NK-92 (cell line): ENCODE measurements around the gene NPTXR.

Experiments used
- DNase-seq: peaks from one replicate; lab custom pipeline; 2025; ENCODE audit not compliant: unreplicated experiment; lab: John Stamatoyannopoulos, UW

The NPTXR gene

GRCh38 chr22:38799265-38800002 is 44.4 kb downstream of the NPTXR start:
- no peak for DNase-seq

- DNase-seq, result no peak
Measured at GRCh38 chr22:38798496-38798895, 45.3 kb downstream of the NPTXR start.

- no peak for DNase-seq
Measured at GRCh38 chr22:38796262-38796957, 47.4 kb downstream of the NPTXR start.

- no peak for DNase-seq
Measured at GRCh38 chr22:38795569-38795968, 48.3 kb downstream of the NPTXR start.

GRCh38 chr22:38793721-38794466 is 49.9 kb downstream of the NPTXR start, which contains the start of gene DNAL4:
Gene DNAL4, minus strand, starts transcription at chr22:38794143. Its CDS starts 11,412 bp downstream, at chr22:38782731.
- DNase-seq, result peak; percentile 41

DNA sequence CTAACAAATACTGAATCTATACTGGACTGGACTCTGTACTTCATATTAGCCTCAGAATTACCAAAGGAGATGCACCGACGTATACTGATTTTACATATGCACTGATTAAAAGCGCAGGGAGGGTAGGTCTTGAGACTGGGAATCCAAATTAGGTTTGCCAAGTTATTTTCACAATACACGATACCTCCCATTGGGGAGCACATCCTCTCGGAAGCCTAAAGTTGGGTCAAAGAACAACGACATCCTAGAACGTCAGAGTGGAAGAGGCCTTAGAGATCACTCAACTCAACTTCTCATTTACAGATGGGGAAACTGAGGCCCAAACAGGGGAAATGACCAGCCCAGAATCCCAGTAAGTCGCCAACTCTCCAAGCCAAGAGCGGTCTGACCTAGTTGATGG is 50.5 kb downstream of the NPTXR start:
- DNase-seq, result no peak

GRCh38 chr22:38792833-38793232 is 51.0 kb downstream of the NPTXR start:
- DNase-seq, result no peak

- no peak for DNase-seq
Measured at GRCh38 chr22:38789606-38790005, 54.2 kb downstream of the NPTXR start.

DNA sequence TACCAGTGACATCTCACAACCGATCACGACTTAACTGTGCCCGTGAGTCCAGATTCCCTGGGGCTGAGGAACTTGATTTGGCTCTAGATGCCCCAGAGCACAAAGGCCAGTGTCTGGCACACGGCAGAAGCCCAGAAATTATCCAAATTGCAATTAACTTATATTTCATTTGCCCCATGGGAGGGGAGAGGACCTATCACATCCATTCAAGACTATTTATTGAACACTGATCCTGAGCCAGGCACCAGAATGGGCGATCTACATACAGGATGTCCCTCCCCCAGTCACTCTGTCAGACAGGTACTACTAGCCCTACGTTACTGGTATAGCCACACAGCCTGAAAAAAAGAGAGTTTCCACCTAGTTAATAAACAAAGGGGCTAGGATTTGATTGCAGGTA is 55.0 kb downstream of the NPTXR start:
- DNase-seq, result no peak

DNA sequence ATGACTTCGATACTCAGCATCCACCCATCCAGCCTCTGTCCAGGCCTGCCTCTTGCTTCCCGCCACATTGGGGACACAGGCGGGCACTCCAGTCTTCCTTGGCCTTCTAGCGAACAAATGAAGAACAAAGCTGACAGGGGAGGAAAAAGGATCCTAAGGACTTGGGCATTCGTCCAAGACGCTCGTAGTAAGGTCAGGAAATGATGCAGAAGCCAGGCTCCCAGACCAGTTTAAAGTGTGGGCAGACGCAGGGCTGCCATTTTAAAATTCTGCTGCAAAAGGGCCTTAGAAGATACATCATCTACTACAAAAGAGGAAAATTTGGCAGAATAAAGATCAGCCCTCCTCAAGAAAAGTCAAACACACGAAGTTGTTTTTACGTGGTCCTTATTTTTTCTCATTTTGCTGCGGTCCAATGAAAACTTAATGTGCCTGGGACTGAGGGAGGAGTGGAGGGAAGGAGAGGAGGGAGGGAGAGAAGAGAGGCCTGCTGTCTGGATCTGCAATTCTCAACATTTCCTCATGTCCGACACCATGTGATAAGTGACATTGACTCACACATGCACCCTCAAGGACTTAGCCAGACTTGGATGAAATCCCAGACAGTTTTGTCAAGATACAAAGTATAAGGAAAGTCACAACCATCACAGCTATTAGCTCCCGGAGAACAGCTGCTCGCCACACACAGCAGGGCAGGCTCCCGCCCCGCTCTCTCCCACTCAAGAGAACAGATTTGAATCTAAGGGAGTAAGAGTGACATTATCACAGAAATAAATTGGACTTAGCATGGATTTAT is 55.6 kb downstream of the NPTXR start:
- DNase-seq, result no peak

- DNase-seq, result no peak
Measured at GRCh38 chr22:38786631-38787030, 57.2 kb downstream of the NPTXR start.

GRCh38 chr22:38784856-38785255 is 59.0 kb downstream of the NPTXR start:
- DNase-seq, result no peak

- DNase-seq, result no peak
Measured at GRCh38 chr22:38784035-38784434, 59.8 kb downstream of the NPTXR start.

GRCh38 chr22:38783095-38783615 is 60.7 kb downstream of the NPTXR start:
- no peak for DNase-seq

DNA sequence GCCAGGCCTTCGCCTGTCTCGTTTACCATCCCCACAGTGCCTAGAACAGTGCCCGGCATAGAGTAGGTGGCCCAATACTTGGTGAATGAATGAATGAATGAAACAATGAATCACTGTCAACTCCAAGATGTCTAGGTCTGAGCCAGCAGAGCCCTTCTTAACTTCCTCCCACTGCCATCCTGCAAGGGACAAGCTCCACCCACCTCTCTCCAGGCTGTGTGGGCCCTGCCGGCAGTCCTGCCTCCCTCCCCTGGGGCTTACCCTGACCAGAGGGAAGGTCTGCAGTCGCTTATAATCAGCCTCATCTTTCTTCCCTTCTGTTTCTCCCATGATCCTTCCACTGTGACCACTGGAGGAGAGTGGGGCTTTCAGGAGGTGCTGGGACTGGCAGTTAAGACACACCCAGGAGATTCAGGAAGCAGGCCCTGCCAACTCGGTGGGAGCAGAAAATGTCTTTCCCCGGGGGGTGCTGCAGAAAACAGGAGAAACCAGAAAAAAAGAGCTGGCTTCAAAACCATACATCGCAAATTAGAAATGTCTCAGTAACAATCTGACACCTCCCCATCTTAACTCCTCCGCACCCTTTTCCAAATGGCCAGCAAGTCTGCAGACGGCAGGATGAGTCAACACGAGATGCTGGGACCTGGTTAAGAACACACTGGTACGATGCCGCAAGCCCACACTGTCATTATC is 61.3 kb downstream of the NPTXR start:
- DNase-seq, result no peak

DNA sequence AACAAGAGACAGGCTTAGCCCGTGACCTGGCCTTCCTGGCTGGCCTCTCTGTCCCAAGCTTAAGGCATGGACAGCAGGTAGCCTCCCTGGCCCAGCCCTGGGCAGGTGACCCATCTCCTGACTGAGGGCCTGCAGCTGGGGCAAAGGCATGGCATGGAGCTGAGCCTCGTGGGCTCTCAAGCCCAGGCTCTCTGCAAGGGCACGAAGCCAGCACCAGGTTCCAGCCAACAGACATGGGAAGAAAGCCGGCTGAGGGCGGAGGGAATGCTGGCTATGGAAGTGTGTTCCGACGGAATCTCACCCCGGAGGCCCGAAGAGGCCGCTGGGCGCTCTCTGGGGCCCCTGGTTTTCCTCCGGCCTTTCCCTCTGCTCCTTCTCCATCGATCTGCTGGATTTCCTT is 62.8 kb downstream of the NPTXR start:
- no peak for DNase-seq

- no peak for DNase-seq
Measured at GRCh38 chr22:38777087-38777671, 66.6 kb downstream of the NPTXR start.

DNA sequence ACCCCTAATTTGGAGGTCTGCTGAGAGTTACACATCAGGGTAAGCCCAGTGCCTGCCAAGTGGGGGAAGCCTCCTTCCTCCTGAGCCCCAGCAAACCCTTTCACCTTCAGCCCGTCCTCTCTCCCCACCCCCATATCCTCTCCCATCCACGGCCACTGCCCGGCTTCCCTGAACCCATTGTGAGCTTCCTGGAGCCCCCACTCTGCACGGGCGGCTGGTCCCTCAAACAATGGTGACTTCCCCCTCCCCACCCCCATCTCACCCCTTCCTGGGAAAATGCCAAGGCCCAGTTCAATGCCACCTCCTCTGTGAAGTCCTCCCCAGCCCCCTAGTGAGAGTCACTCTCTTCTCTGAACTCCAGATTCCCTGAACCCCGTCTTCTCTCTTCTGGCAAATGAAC is 67.7 kb downstream of the NPTXR start:
- no peak for DNase-seq

DNA sequence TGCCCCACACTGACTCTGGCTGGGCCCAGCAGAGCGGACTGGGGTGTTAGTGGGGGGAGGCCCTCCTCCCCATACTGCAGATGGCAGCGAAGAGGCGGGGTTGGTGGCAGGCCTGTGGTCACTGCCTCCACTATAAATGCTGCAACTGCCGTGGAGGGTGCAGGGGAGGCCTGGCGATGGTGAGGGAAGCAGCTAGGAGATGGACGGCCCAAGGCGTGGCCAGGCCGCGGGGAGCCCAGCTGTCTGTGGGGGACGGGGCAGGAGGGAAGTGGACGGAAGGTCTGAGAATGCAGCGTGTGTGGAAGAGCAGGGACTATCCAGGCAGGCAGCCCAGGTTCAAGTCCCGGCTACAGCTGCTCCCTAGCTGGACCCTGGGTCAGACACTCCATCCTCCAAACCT is 68.2 kb downstream of the NPTXR start:
- DNase-seq, result no peak
